GM12873 (cell line): ENCODE data around the gene ZNF148.

Source experiments
- TF ChIP-seq, protein P1 (sequence below): IDR thresholded peaks from 2 replicates; pipeline ENCODE4 v1.5.1; 2012; ENCODE audit warnings: low read depth, mild to moderate bottlenecking, moderate library complexity, low read length, control low read depth; ENCODE audit not compliant: insufficient read depth; ENCODE audit errors: missing control alignments

Gene ZNF148

DNA sequence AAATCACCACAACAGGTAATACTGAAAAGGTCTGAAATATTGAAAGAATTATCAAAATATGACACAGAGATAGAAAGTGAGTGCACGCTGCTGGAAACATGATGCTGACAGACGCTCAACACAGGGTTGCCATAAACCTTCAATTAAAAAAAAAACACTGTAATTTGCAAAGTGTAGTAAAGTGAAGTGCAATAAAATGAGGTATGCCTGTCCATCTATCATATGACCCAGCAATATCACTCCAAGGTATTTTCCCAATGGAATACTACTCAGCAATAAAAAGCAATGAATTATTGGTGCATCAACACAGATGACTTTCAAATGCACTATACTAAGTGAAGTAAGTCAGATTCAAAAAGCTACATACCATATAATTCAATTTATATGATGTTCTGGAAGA lies 115.0 kb downstream of the ZNF148 start:
- TF ChIP-seq, protein P1, sequence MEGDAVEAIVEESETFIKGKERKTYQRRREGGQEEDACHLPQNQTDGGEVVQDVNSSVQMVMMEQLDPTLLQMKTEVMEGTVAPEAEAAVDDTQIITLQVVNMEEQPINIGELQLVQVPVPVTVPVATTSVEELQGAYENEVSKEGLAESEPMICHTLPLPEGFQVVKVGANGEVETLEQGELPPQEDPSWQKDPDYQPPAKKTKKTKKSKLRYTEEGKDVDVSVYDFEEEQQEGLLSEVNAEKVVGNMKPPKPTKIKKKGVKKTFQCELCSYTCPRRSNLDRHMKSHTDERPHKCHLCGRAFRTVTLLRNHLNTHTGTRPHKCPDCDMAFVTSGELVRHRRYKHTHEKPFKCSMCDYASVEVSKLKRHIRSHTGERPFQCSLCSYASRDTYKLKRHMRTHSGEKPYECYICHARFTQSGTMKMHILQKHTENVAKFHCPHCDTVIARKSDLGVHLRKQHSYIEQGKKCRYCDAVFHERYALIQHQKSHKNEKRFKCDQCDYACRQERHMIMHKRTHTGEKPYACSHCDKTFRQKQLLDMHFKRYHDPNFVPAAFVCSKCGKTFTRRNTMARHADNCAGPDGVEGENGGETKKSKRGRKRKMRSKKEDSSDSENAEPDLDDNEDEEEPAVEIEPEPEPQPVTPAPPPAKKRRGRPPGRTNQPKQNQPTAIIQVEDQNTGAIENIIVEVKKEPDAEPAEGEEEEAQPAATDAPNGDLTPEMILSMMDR: no peak

DNA sequence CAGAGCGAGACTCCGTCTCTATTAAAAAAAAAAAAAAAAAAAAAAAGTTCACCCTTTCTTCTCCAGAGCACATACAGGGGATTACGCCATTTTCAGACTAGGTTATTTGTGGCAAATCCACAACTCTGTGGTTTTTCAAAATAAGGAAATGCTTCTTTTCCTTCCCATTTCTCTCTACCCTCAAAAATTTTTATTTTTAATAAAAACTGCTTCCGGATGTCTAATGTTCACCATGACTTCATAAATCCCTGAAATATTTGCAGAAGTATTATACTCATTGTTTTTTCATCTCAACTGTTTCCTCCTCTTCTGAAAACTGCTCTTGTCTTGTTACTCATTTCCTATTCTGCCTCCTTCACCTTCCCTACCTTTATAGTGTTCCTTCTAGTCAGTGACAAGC lies 117.6 kb downstream of the ZNF148 start:
- TF ChIP-seq, protein P1: no peak

DNA sequence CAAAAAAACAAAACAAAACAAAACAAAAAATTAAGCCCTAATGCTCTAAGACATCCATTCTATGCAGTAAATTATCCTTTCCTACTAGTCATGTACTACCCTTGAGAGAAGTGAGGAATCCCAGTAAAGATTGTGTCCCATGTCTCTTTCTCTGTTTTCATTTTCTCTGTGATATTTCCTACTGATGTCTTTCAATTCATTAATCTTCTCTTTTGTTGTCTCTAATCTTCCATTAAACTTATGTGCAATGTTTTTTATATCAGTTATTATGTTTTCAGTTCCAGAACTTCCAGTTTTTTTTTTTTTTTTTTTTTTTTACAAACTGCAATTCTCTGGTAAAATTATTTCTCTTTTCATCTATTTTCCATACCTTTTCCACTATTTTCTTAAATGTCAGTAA lies 118.5 kb downstream of the ZNF148 start:
- TF ChIP-seq, protein P1: no peak

DNA sequence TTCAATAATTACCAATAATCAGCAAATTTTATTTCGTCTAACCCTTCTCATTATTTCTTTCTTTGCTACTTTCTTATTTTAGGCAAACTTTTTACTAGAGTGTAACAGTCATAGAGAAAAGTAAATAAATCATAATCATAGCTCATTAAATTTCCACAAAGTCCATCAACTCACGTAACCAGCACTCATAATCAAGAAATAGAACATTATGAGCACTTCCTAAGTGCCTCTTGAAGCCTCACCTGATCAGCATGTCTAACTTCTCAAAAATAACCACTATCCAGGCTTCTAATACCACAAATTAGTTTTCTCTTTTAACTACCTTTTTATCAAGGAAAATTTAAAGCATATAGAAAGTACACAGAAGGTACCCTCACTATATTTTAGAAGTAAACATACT lies 124.2 kb downstream of the ZNF148 start:
- TF ChIP-seq, protein P1: no peak

DNA sequence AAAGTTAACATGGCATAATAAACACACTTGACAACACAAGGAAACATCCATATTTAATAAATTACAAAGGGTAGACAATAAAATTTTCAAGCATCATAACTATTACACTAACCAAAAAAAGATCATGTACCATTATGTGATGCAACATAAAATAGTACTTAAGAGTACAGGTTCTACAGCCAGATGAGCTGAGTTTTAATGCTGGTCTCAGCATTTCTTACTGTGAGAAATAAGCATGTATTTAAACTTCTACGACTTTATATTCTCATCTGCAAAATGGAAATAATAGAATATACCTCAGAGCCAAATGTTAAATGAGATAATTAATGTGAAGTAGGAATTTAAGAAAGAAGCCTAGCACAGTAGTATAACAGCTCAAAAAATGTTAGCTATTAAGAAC lies 128.9 kb downstream of the ZNF148 start:
- TF ChIP-seq, protein P1: no peak

DNA sequence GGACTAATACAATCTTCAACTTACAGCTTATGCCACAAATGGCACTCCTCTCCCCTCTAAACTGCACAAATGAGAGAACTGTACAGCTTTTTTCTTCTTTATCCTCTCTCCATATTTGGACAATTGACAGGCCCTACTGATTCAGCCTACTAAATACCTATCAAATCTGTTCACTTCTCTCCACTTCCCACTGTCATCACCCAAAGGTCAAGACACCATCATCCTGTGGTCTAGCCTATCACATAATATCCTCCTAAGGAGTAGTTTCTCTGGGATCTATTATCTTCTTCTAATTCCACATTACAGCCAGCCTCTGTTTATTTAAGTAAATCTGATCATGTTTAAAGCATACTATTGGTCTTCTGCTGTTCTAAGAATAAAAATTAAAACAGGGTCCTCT lies 129.6 kb downstream of the ZNF148 start:
- TF ChIP-seq, protein P1: no peak

DNA sequence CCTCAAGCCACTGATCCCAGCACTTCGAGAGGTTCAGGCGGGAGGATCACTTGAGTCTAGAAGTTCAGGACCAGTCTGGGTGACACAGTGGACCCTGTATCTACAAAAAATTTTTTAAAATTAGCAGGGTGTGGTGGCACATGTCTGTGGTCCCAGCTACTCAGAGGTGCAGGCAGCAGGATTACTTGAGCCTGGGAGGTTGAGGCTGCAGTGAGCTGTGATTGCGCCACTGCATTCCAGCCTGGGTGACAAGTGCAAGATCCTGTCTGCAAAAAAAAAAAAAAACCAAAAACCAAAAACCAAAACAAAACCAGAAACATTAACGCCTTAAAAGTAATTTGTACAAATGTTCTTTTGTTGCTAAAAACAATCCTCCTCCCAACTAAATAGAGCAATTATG lies 134.6 kb downstream of the ZNF148 start:
- TF ChIP-seq, protein P1: no peak

DNA sequence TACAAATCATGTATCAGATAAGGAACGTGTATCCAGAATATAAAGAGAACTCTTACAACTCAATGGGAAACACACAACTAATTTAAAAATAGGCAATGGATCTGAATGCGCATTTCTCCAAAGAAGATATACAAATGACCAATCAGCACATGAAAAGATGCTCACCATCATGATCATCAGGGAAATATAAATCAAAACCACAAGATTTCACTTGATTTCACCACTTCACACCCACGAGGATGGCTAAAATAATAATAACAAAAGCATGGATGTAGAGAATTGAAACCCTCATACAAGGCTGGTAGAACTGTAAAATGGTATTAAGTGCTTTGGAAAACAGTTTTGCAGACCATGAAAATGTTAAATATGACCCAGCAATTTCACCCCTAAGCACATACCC lies 135.9 kb downstream of the ZNF148 start:
- TF ChIP-seq, protein P1: no peak
